Epidermal melanocyte (primary cell): ENCODE data around the gene DHRS7B.
"Not testable (repeated sequence)": the region's sequence is repeated elsewhere in the genome, so short reads cannot be mapped to it uniquely, and the experiment has no call there.

Experiments used
- DNase-seq: peaks from one replicate; pipeline ENCODE4 v3.0.0; 2011; ENCODE audit warnings: low spot score; ENCODE audit not compliant: insufficient read length

The DHRS7B gene

DNA sequence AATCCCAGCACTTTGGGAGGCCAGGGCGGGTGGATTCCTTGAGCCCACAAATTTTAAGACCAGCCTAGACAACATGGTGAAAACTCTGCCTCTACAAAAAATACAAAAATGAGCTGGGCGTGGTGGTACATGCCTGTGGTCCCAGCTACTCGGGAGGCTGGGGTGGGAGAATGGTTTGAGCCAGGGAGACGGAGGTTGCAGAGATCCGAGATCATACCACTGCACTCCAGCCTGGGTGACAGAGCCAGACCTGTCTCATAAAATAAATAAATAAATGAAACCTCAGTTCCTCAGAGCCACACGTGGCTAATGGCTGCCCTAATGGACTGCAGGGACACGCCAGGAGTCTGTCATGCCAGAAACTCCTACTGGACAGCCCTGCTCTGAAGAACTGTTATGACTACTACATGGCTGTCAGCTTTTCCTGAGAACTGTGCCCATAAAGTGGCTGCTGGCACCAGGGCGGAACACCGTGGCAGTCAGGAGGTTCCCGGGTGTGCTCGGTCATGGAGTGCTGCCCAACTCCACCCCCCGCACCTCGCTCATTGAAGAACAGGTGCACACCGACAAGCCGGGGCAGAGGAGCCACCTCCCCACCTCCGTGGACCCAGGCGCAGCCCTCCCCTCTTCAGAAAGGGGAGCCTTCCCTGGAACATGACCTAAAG is 82.9 kb downstream of the DHRS7B start:
- no peak for DNase-seq

GRCh38 chr17:21210411-21211076 is 83.8 kb downstream of the DHRS7B start:
- no peak for DNase-seq

DNA sequence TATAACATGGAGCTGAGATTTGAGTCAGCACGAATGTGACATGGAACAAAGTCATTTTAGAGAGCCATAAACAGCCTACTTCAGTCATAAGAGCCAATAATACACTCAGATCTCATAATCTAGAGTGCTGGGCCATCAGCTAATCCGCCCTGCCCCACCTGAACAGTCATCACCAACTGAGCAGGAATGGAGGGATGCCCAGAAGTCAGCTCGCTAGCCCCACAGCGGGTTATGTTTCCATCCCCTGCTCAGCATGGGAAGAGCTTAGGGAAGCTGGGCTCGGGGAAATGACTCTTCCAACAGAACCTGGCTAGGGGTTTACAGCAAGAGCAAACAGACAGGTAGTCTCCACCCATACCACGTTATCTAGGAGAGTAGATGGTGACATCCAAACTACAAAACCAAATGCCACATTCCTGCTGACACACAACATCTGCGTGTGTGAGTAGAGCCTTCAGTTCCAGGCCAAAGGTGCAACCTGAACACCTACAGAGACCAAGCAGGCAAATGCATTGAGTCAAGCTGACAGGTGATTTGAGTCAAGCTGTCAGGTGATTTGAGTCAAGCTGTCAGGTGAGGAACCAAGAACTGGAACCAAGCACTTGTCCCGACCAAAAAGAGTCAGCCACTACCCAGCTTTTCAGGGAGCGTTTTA is 85.2 kb downstream of the DHRS7B start:
- DNase-seq, result no peak

DNA sequence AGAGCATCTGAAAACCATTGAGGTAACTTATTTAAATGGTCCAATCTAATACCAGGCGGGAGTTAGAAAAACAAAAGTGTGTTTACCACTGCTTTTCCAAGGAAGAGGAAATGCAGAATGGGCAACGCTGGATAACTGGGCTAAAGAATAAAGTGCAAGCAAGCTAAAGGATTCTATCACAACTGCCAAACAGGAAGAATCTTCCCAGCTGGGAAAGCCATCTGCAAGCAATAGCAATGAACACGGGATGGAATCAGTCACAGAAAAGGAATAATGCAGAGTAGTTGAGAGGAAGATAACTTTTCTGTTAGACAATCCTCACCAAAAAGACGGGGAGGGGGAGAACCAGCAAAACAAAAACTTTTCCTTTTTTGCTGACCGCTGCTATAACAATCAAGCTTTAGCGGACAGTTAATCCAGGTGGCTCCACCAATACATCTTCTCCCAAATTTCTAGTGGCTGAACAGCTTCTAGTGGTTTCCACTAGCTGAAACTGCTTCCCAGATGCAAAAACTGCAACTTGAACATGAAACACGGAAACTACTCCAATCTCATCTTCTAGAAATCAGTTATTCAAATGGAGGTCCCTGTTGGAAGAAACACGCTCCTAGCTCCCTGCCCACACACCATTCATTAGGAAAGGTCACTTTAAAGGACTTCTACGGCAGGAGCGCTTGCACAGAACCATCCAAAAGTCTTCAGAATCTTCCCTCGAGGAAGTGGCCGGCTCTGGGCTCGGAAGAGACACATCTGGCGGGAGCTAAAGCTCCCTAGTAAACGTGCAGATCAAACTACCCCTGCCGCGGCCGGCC is 86.3 kb downstream of the DHRS7B start:
- DNase-seq, result no peak

- DNase-seq, result no peak
These were observed 86.9 kb downstream of the DHRS7B start for GRCh38 chr17:21213638-21214014.

DNA sequence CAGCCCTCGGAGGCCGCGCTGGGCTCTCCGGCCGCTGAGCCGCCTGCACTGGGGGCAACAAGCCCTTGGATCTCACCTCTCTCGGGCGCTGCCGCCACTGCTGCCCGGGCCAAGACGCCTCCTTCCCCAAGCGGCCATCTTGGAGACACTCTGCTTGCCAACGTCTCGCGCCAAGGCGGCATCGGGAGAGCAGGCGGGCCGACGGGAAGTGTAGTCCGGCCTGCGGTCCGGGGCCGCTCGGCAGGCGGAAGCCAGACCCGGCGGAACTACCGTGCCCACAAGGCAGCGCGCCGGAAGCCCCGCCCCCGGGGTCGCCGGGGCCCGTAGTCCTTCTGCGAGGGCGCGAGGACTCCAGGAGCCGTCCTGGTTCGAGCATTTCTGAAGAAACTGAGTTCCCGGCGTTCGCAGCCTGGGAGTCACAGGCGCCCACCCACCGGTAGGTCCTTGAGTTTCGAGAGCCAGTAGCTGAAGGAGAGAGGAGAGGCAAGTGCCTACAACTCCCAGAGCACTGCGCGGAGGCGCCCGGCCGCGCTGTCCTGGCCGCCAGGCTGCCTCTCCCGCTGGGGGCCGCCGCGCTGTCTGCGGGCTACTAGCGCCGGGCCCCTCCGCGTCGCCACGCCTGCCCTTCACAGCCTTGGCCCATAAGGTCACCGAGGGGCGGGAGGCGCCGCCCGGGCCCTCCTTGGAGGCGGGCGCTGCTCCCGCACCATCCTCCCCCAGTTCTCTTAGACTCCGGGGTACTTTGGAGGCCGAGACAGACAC is 87.4 kb downstream of the DHRS7B start, which contains the start of gene TMEM11:
TSS of gene TMEM11 (minus strand) at position 147 of the 762 bp plus-strand sequence. CDS start at position 138, 9 bp downstream.
- DNase-seq, result peak; percentile 95

DNA sequence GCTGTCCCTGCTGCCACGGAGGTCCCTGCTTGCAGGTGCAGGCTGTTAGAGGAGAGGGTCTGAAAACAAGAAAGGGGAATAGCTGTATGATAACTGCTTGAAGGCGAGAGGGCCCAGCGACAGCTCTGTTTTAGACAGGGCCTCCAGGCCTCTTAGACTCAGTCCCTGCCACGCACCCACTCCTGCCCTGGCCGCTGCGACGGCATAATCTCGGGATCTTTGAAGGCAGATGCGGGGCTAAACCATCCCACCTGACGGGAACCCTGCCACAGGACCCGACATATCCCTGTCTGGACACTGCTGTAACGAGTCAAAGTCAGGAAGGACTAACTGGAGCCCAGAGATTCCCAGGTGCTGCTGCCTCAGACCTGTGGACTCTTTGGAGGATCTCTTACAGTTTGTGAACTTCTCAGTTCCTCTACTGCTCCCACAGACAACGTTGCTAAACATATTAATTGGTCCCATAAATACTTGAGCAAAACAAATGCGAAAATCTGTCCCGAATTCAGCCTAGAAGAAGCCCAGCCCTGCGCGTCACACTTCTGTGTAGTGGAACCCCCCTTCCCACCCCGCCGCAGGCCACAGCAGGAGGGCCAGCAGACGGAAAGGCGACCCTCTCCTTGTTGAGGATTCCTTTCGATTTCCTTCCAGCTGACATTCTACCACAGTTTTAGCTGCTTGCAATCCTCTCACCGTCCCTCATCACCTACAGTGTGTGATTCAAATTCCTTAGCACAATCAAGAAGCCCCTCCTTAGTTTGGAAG is 88.2 kb downstream of the DHRS7B start:
- no peak for DNase-seq

DNA sequence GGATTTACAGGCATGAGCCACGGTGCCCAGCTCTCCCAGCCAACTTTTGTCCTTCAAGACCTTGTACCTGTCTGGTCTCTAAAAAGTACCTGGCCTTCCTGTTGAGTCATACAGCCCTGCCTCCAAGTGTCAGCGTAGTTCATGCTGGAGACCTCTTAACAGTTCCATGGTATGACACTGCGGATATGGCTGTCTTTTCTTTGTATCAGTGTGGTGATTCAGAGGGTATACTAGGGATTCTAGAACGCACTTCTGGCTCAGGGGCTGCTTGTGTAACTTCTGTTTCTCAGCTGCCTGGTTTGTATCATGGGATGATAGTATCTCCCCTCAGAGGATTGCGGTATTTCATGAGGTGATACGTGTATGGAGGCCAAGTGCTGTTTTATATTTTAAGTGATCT is 89.2 kb downstream of the DHRS7B start:
- no peak for DNase-seq

- DNase-seq, result no peak
These were observed 90.6 kb downstream of the DHRS7B start for GRCh38 chr17:21217346-21217745.

- no peak for DNase-seq
These were observed 91.3 kb downstream of the DHRS7B start for GRCh38 chr17:21218101-21218500.

DNA sequence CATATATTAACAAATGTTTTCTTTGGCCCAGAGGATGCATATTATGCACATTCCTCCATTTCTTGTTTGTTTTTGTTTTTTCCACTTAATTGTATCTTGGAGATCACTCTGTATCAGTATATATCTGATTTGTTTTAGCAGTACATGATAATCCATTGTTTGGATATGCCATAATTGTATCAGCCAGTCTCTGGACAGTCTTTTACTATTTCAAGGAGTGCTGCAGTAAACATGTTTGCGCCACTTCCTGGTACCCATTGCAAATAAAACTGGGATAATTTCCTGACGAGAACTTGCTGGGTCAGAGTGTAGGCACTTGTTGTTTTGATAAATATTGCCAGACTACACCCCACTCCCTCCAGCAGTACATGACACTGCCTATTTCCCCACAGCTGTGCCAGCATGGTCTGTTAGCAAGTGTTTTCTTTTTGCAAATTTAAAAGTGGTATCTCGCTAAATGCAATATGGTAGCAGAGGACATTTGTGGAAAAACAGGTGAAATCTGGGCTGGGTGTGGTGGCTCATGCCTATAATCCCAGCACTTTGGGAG is 92.1 kb downstream of the DHRS7B start:
- no peak for DNase-seq

DNA sequence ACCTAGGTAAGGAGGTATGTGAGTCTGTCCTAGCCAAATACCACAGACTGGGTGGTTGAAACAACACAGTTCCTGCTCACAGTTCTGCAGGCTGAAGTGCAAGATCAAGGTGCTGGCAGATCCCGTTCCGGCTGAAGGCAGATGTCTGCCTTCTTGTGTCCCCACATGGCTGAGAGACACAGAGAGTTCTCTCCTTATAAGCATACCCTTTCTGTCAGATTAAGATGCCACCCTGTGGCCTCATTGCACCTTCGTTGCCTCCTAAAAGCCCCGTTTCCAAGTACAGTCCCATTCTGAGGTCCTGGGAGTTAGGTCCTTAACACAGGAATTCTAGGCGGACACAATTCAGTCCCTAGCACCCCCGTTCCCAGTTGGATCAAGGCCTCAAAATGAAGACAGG is 96.3 kb downstream of the DHRS7B start:
- no peak for DNase-seq

DNA sequence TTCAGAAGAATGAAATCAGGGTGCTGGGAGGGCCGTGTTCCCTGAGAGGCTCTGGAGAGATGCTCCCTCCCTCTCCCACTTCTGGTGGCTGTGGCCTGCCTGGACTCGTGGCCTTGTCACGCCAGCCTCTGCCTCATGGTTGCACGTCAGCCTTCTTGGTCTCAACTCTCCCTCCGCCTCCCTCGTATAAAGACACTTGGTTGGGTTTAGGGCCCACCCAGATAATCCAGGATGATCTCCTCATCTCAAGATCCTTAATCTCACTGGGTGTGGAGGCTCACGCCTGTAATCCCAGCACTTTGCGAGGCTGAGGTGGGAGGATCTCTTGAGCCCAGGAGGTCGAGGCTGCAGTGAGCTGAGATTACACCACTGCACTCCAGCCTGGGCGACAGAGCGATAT is 100.5 kb downstream of the DHRS7B start:
- not testable (repeated sequence) for DNase-seq

- no peak for DNase-seq
These were observed 101.3 kb downstream of the DHRS7B start for GRCh38 chr17:21228111-21228510.

- DNase-seq, result no peak
These were observed 102.1 kb downstream of the DHRS7B start for GRCh38 chr17:21228845-21229244.

GRCh38 chr17:21231533-21231932 is 104.8 kb downstream of the DHRS7B start:
- DNase-seq, result no peak

DNA sequence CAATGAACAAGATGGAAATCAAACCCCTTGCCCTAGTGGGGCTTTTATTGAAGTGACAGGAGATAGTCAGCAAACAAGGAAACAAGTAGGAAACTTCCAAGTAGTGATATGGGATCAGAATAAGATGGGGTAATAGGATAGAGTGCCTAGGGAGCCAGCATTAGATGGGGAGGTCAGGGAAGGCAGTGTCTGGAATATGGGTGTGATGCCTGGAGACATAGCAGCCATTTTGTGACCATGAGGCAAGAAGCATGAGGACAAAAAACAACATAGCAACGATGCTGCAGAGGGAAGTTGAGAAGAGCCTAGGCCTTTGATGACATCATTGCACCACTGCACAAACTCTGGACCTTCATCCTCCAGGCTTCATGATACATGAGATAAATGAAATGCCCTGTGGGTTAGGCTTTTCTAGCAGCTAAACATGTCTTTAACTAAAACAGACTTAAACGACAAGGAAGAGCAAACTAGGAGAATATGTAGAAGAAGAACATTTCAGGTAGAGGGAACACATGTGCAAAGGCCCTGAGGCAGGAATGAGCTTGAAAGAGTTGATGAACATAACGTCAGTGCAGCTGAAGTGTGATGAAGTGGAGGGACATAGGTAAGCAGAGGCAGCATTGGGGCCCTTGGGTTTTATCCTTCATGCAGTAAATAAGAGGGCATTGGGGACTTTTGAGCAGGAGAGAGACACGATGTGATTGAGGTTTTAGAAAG is 105.4 kb downstream of the DHRS7B start:
- no peak for DNase-seq

- no peak for DNase-seq
These were observed 107.0 kb downstream of the DHRS7B start for GRCh38 chr17:21233581-21234347.

GRCh38 chr17:21235921-21236320 is 109.2 kb downstream of the DHRS7B start:
- no peak for DNase-seq
